SK-N-SH (cell line): Measurements from ENCODE around the gene MARK4. TPM values are rescaled to one million over a fixed set of nuclear protein-coding genes. Genes with fewer than 3 reads are reported as not detected.

Experiments used
- CTCF ChIA-PET: fragments of 300-600, 350-600 bp; formaldehyde crosslinking; extraction: SDS; loops from one replicate; lab custom pipeline; 2021; lab: Yijun Ruan, JAX
- POLR2A ChIA-PET: fragments of 350-600 bp; sonication (Branson Sonifier 250); formaldehyde crosslinking; extraction: SDS; loops from one replicate; lab custom pipeline; 2020; ENCODE audit warnings: antibody characterized with exemption, inconsistent platforms; lab: Yijun Ruan, JAX
- DNase-seq: peaks from one replicate; pipeline ENCODE4 v3.0.0; 2012
- H2AFZ ChIP-seq: fragments of 200-600 bp; sonication (generic); 2 replicates; pipeline ENCODE4 v1.8.1; 2016; ENCODE audit warnings: antibody characterized with exemption, mild to moderate bottlenecking, low read depth
- H3F3A ChIP-seq: fragments of 200-600 bp; sonication (generic); replicated peaks from 2 replicates; pipeline ENCODE3; 2016; ENCODE audit warnings: antibody characterized with exemption, mild to moderate bottlenecking; ENCODE audit not compliant: insufficient read depth
- H3K27ac ChIP-seq, 2 experiments: fragments of 200-500 bp in 1 of 2; fragments of 200-600 bp in 1 of 2; sonication (Bioruptor generic) in 1 of 2; sonication (generic), shearing (Covaris generic) in 1 of 2; 2 replicates each; pipeline versions ENCODE4 v1.5.1 to v1.6.1; 2014 to 2016; ENCODE audit warnings: low read depth in 2 of 2, inconsistent platforms in 1 of 2, low read length in 1 of 2, mild to moderate bottlenecking in 1 of 2, mixed read lengths in 1 of 2
- H3K27me3 ChIP-seq: fragments of 200-600 bp; sonication (generic), shearing (Covaris generic); 2 replicates; pipeline ENCODE4 v1.6.1; 2016; ENCODE audit warnings: mixed run types; ENCODE audit not compliant: insufficient read depth
- H3K36me3 ChIP-seq, 2 experiments: fragments of 200-500 bp in 1 of 2; fragments of 200-600 bp in 1 of 2; sonication (Bioruptor generic) in 1 of 2; sonication (generic) in 1 of 2; replicated peaks in 1 of 2; 2 replicates each; pipeline versions ENCODE3 to v1.5.1; 2014 to 2016; ENCODE audit warnings: low read length in 1 of 2, mild to moderate bottlenecking in 1 of 2; ENCODE audit not compliant: insufficient read depth in 2 of 2, control insufficient read depth in 1 of 2
- H3K4me1 ChIP-seq, 2 experiments: fragments of 200-500 bp in 1 of 2; fragments of 200-600 bp in 1 of 2; sonication (Bioruptor generic) in 1 of 2; sonication (generic), shearing (Covaris generic) in 1 of 2; 2 replicates each; pipeline versions ENCODE4 v1.5.1 to v1.6.1; 2014 to 2016; ENCODE audit warnings: low read depth in 1 of 2, low read length in 1 of 2, mixed run types in 1 of 2; ENCODE audit not compliant: insufficient read depth in 2 of 2, control insufficient read depth in 1 of 2
- H3K4me2 ChIP-seq: fragments of 200-600 bp; sonication (generic), shearing (Covaris generic); 2 replicates; pipeline ENCODE4 v1.6.1; 2017; ENCODE audit warnings: mixed run types
- H3K4me3 ChIP-seq, 2 experiments: fragments of 200-500 bp in 1 of 2; fragments of 200-600 bp in 1 of 2; sonication (Bioruptor generic) in 1 of 2; sonication (generic), shearing (Covaris generic) in 1 of 2; 2 replicates each; pipeline versions ENCODE4 v1.5.1 to v1.8.1; 2014 to 2016; ENCODE audit warnings: low read depth in 2 of 2, inconsistent platforms in 1 of 2, low read length in 1 of 2, mild to moderate bottlenecking in 1 of 2, mixed read lengths in 1 of 2, moderate library complexity in 1 of 2
- H3K79me2 ChIP-seq: fragments of 200-600 bp; sonication (generic); 2 replicates; pipeline ENCODE4 v1.8.1; 2017; ENCODE audit warnings: mild to moderate bottlenecking; ENCODE audit not compliant: insufficient read depth
- H3K9ac ChIP-seq: fragments of 200-600 bp; sonication (generic); 2 replicates; pipeline ENCODE4 v1.6.1; 2017; ENCODE audit warnings: mixed run types
- H3K9me2 ChIP-seq: fragments of 200-600 bp; sonication (generic); 2 replicates; pipeline ENCODE4 v1.6.1; 2017; ENCODE audit warnings: mixed run types
- H3K9me3 ChIP-seq: fragments of 200-600 bp; sonication (generic); 2 replicates; pipeline ENCODE4 v1.6.1; 2017; ENCODE audit warnings: mixed run types, mild to moderate bottlenecking, moderate library complexity
- H4K20me1 ChIP-seq: fragments of 200-600 bp; sonication (generic); 2 replicates; pipeline ENCODE4 v1.6.1; 2017; ENCODE audit warnings: mild to moderate bottlenecking, mixed run types; ENCODE audit not compliant: insufficient read depth
- CHD2 ChIP-seq: fragments of 150-350 bp; IDR thresholded peaks from 2 replicates; pipeline ENCODE4 v1.6.1; 2018; ENCODE audit warnings: low read length; ENCODE audit not compliant: partially characterized antibody
- FOSL2 ChIP-seq: IDR thresholded peaks from 2 replicates; pipeline ENCODE4 v1.4.0; 2012; ENCODE audit warnings: low read depth, mild to moderate bottlenecking, moderate library complexity, borderline replicate concordance
- FOXM1 ChIP-seq: IDR thresholded peaks from 2 replicates; pipeline ENCODE4 v1.4.0; 2012; ENCODE audit warnings: low read depth, mild to moderate bottlenecking
- JUND ChIP-seq: IDR thresholded peaks from 2 replicates; pipeline ENCODE4 v1.4.0; 2012
- NRF1 ChIP-seq: IDR thresholded peaks from 2 replicates; pipeline ENCODE4 v1.6.1; 2012; ENCODE audit warnings: low read depth, mild to moderate bottlenecking, low read length
- POLR2AphosphoS5 ChIP-seq: IDR thresholded peaks from 2 replicates; pipeline ENCODE4 v1.6.1; 2012; ENCODE audit warnings: low read depth, low read length
- RAD21 ChIP-seq: IDR thresholded peaks from 2 replicates; pipeline ENCODE4 v1.6.1; 2012; ENCODE audit warnings: mild to moderate bottlenecking, low read length
- RCOR1 ChIP-seq: fragments of 150-350 bp; IDR thresholded peaks from 2 replicates; pipeline ENCODE4 v1.6.1; 2017; ENCODE audit warnings: antibody characterized with exemption, low read length
- SIN3A ChIP-seq: IDR thresholded peaks from 2 replicates; pipeline ENCODE4 v1.6.1; 2012; ENCODE audit warnings: low read depth, mild to moderate bottlenecking, low read length, moderate library complexity, borderline replicate concordance
- YY1 ChIP-seq: IDR thresholded peaks from 2 replicates; pipeline ENCODE4 v1.4.0; 2012; ENCODE audit warnings: low read depth, mild to moderate bottlenecking
- ZBTB33 ChIP-seq: IDR thresholded peaks from 2 replicates; pipeline ENCODE4 v1.4.0; 2012; ENCODE audit warnings: low read depth, borderline replicate concordance
- WGBS: methylation state at CpG from one replicate; pipeline ENCODE4 v1.1.6; 2017; ENCODE audit warnings: low lambda C conversion rate; 5-methylcytosine and 5-hydroxymethylcytosine counted together
- polyA plus RNA-seq, 3 experiments: library from polyadenylated mRNA; depleted of rRNA; stranded (reverse); fragments of >200 nt; gene quantifications; 2 replicates each; pipeline ENCODE4 v1.2.3, GENCODE V29; 2012
- TF ChIP-seq, protein P1 (sequence below): IDR thresholded peaks from 2 replicates; pipeline ENCODE4 v1.4.0; 2012; ENCODE audit warnings: low read depth
- TF ChIP-seq, protein P2 (sequence below): IDR thresholded peaks from 2 replicates; pipeline ENCODE4 v1.6.1; 2012; ENCODE audit warnings: mild to moderate bottlenecking, low read depth, low read length, moderate library complexity

Gene MARK4
- polyA plus RNA-seq, 1 of the 3 experiments (the other 2 are of a cell fraction), result 16.3 TPM

DNA sequence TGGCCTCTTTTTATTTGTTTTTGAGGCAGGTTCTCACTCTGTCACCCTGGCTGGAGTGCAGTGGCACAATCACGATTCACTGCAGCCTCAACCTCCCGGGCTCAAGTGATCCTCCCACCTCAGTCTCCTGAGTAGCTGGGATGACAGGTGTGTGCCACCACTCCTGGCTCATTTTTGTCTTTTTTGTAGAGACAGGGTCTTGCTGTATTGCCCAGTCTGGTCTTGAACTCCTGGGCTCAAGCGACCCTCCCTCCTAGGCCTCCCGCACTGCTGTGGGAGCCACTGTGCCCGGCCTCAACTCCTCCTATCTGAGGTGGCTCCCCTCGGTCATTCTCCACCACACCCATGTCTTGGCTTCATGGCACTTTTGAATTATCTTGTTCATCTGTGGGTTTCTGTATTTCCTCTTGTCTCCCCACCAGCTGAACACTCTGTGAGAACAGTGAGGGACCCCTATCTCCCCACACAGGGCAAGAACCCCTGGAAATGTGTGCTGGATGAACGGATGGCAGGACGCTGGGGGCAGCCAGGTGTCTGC, 63.7 kb downstream of the MARK4 start:
- TF ChIP-seq JUND, result no peak
- TF ChIP-seq ZBTB33, result no peak
- no peak for TF ChIP-seq FOXM1
- no peak for TF ChIP-seq YY1
- TF ChIP-seq, protein P1, sequence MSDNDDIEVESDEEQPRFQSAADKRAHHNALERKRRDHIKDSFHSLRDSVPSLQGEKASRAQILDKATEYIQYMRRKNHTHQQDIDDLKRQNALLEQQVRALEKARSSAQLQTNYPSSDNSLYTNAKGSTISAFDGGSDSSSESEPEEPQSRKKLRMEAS, result no peak
- no peak for TF ChIP-seq FOSL2
- TF ChIP-seq RAD21, result no peak
- no peak for TF ChIP-seq RCOR1
- TF ChIP-seq, protein P2, sequence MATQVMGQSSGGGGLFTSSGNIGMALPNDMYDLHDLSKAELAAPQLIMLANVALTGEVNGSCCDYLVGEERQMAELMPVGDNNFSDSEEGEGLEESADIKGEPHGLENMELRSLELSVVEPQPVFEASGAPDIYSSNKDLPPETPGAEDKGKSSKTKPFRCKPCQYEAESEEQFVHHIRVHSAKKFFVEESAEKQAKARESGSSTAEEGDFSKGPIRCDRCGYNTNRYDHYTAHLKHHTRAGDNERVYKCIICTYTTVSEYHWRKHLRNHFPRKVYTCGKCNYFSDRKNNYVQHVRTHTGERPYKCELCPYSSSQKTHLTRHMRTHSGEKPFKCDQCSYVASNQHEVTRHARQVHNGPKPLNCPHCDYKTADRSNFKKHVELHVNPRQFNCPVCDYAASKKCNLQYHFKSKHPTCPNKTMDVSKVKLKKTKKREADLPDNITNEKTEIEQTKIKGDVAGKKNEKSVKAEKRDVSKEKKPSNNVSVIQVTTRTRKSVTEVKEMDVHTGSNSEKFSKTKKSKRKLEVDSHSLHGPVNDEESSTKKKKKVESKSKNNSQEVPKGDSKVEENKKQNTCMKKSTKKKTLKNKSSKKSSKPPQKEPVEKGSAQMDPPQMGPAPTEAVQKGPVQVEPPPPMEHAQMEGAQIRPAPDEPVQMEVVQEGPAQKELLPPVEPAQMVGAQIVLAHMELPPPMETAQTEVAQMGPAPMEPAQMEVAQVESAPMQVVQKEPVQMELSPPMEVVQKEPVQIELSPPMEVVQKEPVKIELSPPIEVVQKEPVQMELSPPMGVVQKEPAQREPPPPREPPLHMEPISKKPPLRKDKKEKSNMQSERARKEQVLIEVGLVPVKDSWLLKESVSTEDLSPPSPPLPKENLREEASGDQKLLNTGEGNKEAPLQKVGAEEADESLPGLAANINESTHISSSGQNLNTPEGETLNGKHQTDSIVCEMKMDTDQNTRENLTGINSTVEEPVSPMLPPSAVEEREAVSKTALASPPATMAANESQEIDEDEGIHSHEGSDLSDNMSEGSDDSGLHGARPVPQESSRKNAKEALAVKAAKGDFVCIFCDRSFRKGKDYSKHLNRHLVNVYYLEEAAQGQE, result no peak
- TF ChIP-seq SIN3A, result no peak
- TF ChIP-seq POLR2AphosphoS5, result no peak
- TF ChIP-seq CHD2, result no peak
- TF ChIP-seq NRF1, result no peak
- Histone ChIP-seq H3F3A (no peaks in the 10 kb centered on the region), H3K27me3 (peaks cover 44% of the 10 kb centered on the region), H3K27ac (no peak overlapping the region), H3K4me1 (no peaks in the 10 kb centered on the region), H3K79me2 (no peaks in the 10 kb centered on the region), H2AFZ (no peak overlapping the region), H3K9ac (no peak overlapping the region), H3K36me3 (no peaks in the 10 kb centered on the region), H3K4me3 (no peak overlapping the region), H3K9me2 (no peaks in the 10 kb centered on the region), H3K9me3 (no peaks in the 10 kb centered on the region), H3K4me2 (no peak overlapping the region), H4K20me1 (no peaks in the 10 kb centered on the region)
- no peak for DNase-seq
- CTCF ChIA-PET, result interaction anchor here (1.3 kb wide), 1 partner anchor 25 kb away, joined by 3 read pairs; no protein-coding TSS in a partner anchor
- 36% methylated on average over 7 of the region's 8 CpGs for WGBS
- POLR2A ChIA-PET, result no interaction called here
